ENCODE results near the gene PAOX.

DNA sequence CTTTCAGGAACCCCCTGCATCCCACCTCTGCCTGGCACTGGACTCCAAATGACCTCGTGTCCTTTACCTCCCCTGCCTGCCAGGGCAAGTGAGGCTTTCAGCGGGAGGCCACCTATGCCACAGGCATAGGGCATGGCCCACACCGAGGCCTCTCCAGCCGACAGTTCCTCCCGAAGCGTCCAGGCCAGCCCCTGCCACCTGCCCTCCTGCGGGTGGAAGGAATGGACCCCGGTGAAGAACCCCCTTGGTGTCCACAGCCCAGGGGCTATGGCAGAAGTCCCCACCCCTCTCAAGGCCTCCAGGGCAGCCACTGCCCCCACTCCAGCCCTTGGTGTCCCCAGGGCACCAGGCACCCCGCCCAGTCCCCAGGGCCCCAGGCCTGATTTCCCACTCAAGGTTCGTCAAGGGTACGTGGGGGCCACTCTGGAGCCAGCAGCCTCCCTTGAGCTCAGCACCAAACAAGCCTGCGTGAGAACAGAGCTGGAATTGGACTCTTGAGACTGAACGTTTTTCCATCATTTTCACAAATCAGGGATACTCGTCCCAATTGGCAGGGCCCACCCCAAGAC, 24.3 kb upstream of the PAOX start:
- TF ChIP-seq, protein P1, sequence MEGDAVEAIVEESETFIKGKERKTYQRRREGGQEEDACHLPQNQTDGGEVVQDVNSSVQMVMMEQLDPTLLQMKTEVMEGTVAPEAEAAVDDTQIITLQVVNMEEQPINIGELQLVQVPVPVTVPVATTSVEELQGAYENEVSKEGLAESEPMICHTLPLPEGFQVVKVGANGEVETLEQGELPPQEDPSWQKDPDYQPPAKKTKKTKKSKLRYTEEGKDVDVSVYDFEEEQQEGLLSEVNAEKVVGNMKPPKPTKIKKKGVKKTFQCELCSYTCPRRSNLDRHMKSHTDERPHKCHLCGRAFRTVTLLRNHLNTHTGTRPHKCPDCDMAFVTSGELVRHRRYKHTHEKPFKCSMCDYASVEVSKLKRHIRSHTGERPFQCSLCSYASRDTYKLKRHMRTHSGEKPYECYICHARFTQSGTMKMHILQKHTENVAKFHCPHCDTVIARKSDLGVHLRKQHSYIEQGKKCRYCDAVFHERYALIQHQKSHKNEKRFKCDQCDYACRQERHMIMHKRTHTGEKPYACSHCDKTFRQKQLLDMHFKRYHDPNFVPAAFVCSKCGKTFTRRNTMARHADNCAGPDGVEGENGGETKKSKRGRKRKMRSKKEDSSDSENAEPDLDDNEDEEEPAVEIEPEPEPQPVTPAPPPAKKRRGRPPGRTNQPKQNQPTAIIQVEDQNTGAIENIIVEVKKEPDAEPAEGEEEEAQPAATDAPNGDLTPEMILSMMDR (IDR thresholded peaks at IDR 0.05; ENCODE audit: low read length), result no peak
- no peak for TF ChIP-seq EZH2 (IDR thresholded peaks at IDR 0.05; ENCODE audit: borderline replicate concordance, low read length)
